GM18508 (cell line): ENCODE measurements around the gene NCF2.

Experiments used
- ATAC-seq: cut with Tn5 transposase; IDR thresholded peaks from one replicate; pipeline ENCODE4 v1.9.1; 2021; ENCODE audit warnings: moderate number of reproducible peaks; ENCODE audit not compliant: insufficient read depth, unreplicated experiment

NCF2 gene

GRCh38 chr1:183559061-183559460 lies 31.2 kb downstream of the NCF2 start:
- no peak for ATAC-seq

GRCh38 chr1:183554577-183554976 lies 35.7 kb downstream of the NCF2 start:
- no peak for ATAC-seq

DNA sequence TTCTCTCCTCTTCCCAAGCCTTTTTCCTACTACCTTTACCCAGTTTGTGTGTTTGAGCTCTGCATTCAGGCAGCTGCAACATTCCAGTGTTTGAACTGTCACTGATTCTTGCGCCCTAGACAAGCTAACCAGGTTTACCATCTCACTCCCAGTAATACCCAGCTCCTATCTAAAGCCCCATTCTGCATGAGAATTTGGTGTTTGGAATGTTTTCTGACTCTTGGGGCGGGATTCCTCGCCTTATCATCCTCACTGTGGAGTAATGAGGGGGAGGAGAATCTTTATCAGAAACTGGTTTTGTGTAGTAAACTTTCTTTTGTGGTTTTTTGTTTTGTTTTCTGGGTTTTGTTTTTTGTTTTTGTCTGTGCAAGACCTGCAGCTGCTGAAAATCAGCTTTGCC lies 36.5 kb downstream of the NCF2 start:
- ATAC-seq, result no peak

DNA sequence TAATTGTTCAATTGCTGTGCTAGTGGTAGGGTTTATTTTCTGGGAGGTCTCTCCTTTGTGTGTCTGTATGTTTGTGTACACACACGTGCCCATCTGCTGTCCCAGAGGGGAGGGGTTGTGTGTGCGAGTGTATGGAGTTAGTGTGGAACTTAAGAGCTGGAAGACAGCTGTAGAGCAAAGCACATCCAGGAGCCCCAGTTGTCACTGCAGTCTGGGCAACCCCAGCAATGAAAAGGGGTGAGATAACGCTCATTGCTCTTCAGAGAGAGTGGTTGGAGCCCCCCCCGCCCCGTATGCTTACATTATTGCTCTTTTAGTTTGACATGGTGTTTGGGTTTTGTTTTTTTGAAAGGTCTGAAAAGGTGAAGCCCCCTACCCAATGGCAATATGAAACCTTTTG lies 36.9 kb downstream of the NCF2 start:
- no peak for ATAC-seq

- no peak for ATAC-seq
Measured at GRCh38 chr1:183552891-183553290, 37.4 kb downstream of the NCF2 start.

- ATAC-seq, result no peak
Measured at GRCh38 chr1:183552441-183552840, 37.8 kb downstream of the NCF2 start.

DNA sequence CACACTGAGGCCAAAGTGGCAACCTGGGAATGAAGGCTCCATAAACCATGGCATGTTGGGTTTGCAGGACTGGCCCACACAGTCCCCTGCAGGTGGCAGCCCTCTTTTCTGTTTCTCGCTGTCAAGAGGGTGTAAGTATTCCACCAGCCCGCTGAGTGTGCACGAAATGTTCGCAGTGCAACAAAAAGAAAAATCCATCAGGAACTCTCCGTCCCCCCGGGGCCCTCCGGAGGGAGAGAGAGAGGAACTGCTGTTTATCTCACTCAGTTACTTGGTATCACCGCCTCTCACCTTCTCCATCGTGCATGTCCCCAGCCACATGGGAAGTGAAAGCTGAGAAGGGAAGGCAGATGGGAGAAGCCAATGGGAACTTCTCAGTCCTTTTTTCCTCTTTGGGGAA lies 38.3 kb downstream of the NCF2 start:
- no peak for ATAC-seq

DNA sequence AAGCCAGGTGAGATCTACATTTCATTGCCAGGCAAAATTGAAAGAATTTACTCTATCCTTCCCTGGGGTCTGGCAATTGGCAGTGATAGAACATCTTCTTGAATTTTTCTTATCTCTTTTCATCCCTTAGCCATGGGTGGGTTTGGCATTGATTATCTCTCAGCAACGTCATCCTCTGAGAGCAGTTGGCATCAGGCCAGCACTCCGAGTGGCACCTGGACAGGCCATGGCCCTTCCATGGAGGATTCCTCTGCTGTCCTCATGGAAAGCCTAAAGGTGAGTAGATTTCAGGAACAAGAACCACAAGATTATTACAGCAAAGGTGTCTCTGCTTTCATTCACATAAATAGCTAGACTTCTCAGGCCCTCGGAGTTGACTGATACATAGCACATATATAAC lies 39.3 kb downstream of the NCF2 start:
- ATAC-seq, result no peak

GRCh38 chr1:183548116-183548515 lies 42.1 kb downstream of the NCF2 start:
- no peak for ATAC-seq

DNA sequence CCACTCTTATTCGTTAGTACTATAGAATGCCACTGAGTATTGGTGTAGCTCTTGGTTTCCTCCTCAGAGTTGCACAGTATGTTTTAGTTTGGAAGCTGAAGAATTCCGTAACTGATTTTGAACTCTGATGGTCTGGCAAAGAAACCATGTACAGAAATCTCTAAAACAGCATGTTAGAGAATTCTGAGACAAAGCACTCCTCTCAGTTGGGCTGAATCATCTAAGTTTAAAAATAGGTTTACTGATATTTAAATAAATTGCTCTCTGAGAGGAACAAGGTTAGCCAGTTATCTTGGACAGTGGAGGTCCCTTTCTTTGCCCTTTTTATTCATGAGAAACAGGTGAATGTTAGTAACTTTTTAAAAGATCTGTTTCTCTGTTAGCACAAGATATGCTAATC lies 43.8 kb downstream of the NCF2 start:
- no peak for ATAC-seq

GRCh38 chr1:183544598-183545297 lies 45.5 kb downstream of the NCF2 start:
- ATAC-seq, result no peak

DNA sequence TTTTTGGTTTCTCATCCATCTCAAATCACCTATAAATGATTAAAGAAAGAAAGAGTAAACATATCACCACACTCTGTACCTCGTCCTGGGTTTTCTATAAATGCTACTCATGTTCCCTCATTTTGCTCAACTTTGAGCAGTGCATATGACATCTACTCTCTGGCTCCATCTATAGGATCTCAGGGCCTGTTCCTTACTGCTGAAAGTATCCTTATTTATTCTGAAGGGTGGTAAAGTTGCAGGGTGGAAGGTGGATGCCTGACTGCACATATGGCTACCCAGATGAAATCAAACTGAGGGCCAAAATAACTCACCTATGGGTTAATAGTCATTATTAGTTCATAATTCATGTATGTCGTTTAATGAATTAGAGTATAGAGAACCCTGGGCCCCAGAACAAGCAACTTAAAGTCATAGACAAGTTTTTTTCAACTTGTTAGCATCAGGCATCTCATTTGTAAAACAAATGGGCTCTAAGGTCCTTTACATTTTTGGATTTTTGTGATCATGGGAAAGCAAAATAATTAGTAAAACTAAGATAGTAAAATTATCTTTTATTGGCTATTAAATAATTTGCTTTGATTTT lies 46.5 kb downstream of the NCF2 start:
- ATAC-seq, result no peak

GRCh38 chr1:183537405-183537804 lies 52.9 kb downstream of the NCF2 start:
- no peak for ATAC-seq

DNA sequence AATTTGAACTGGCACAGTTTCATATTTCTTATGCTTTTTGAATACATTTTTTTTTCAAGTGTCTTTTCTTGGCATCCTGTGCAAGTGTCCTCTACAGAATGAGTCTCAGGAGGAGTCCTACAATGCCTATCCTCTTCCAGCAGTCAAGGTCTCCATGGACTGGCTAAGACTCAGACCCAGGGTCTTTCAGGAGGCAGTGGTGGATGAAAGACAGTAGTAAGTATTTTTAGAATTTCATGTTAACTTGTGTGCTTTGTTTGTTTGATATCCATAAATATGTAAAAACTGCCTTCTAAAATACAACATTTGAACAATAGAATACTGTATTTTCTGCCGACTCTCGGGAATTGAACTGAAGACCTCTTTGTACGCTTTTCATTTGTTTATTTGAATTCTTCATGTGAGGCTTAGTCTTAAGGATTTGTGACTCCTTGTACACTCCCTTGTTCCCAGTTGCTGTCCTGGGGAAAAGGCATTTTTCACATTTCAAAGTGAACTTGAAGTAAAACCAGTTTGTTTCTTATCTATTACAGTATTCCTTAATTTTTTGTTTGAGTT lies 56.6 kb downstream of the NCF2 start:
- ATAC-seq, result no peak

DNA sequence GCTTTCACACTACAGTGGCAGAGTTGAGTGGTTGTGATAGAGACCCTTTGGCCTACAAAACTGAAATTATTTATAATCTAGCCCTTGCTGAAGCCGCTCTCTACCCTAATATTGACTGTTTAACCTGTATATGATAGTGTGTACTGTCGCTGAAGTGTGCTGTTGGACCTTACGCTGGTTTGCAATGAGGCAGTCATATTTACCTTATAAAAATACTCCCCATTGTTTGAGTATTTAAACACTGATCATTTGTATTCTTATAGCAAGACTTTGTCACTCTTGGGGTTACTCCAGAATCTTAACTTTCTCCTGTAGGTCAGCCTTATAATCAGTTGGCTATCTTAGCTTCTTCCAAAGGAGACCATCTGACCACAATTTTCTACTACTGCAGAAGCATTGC lies 61.7 kb downstream of the NCF2 start:
- ATAC-seq, result no peak

DNA sequence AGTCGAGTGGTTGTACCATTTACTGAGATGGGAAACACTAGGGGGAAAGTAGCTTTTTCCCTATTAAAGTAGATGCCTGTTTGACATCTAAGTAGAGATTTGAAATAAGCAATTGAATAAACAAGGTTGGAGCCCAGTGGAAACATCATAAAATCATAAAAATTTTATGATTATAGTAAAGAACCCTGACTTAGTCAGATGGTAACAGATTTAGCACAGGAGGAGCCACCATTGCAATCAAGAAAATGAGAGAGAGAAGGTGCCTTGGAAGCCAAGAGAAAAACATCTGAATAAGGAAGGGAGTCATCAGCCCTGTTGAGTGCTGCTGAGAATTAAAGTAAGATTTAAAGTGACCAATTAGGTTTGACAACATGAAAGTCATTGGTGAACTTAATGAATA lies 68.2 kb downstream of the NCF2 start:
- no peak for ATAC-seq

GRCh38 chr1:183520379-183520778 lies 69.9 kb downstream of the NCF2 start:
- ATAC-seq, result no peak

DNA sequence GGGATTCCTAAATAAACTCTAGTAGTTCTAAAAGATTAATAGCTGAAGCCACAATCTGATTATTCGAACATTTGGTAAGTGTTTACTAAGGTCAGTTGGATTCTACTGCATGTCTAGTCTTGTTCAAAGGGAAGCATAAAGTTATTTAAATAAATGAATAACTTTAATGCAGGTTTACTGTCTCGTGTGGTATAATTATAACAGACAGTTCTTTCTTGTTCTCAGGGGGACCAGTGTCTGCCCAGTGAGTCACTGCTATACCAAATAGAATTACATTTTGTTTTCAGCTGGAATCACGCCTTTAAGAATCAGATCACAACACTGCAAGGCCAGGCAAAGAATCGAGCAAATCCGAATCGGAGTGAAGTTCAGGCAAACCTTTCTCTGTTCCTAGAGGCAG lies 72.9 kb downstream of the NCF2 start:
- ATAC-seq, result no peak

- no peak for ATAC-seq
Measured at GRCh38 chr1:183516725-183517124, 73.5 kb downstream of the NCF2 start.

GRCh38 chr1:183515002-183515689 lies 75.1 kb downstream of the NCF2 start:
- ATAC-seq, result no peak

DNA sequence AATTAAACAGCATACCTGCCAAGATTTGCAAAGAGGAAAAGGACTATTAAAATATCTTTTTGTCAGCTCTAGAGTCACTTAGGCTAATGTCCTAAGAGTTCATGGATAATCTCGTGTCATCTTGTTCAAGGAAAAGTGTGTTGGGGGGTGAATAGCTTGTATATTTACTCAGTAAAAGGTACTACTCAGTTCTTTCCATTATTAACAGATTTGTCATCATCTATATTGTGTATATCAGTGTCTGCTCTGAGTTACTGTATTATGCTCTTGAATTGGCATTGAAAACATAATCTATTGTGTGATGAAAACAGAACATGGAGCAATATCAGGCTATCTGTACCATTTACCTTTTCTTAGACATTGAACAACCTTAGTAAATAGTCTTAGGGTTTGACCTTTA lies 76.0 kb downstream of the NCF2 start:
- no peak for ATAC-seq

GRCh38 chr1:183512450-183512849 lies 77.8 kb downstream of the NCF2 start:
- ATAC-seq, result no peak
